Fibroblast of lung (primary cell): ENCODE results near the gene APOC4. TPM values are rescaled to one million over a fixed set of nuclear protein-coding genes. Genes with fewer than 3 reads are reported as not detected.
"Not testable (repeated sequence)": the region's sequence is repeated elsewhere in the genome, so short reads cannot be mapped to it uniquely, and the experiment has no call there.

Source experiments
- DNase-seq, 2 donors: peaks; one replicate each; pipeline versions ENCODE4 v3.0.0 to v3.0.0-alpha.2; 2010; ENCODE audit warnings: low read depth in 2 of 2
- H2AFZ ChIP-seq: 2 replicates; pipeline ENCODE4 v1.5.1; 2012; ENCODE audit warnings: low read length, control low read depth, inconsistent platforms
- H3K27ac ChIP-seq: 2 replicates; pipeline ENCODE4 v1.5.1; 2011; ENCODE audit warnings: low read length, control low read depth; ENCODE audit not compliant: insufficient read depth
- H3K27me3 ChIP-seq: 2 replicates; pipeline ENCODE4 v1.5.1; 2011; ENCODE audit warnings: mild to moderate bottlenecking, low read length; ENCODE audit not compliant: control insufficient read depth, insufficient read depth
- H3K36me3 ChIP-seq: 2 replicates; pipeline ENCODE4 v1.5.1; 2011; ENCODE audit warnings: low read length; ENCODE audit not compliant: control insufficient read depth, insufficient read depth
- H3K4me1 ChIP-seq: 2 replicates; pipeline ENCODE4 v1.5.1; 2011; ENCODE audit warnings: low read length; ENCODE audit not compliant: control insufficient read depth, insufficient read depth; ENCODE audit errors: extremely low read depth
- H3K4me2 ChIP-seq: 2 replicates; pipeline ENCODE4 v1.5.1; 2011; ENCODE audit warnings: low read length, control low read depth; ENCODE audit not compliant: insufficient read depth; ENCODE audit errors: extremely low read depth
- H3K4me3 ChIP-seq, 4 experiments: fragments of 200-600 bp in 1 of 4; sonication (generic) in 1 of 4; replicated peaks in 1 of 4; 2 replicates each; pipeline ENCODE4 v1.5.1; 2011 to 2016; ENCODE audit warnings: low read length in 4 of 4, low read depth in 3 of 4, mild to moderate bottlenecking in 3 of 4, control low read depth in 2 of 4, inconsistent platforms in 1 of 4, mixed read lengths in 1 of 4; ENCODE audit not compliant: insufficient read depth in 1 of 4; ENCODE audit errors: control extremely low read depth in 1 of 4
- H3K79me2 ChIP-seq: 2 replicates; pipeline ENCODE4 v1.5.1; 2012; ENCODE audit warnings: mild to moderate bottlenecking, low read length, inconsistent platforms; ENCODE audit not compliant: control insufficient read depth, insufficient read depth
- H3K9ac ChIP-seq: 2 replicates; pipeline ENCODE4 v1.5.1; 2011; ENCODE audit warnings: mild to moderate bottlenecking, low read length, control low read depth; ENCODE audit not compliant: insufficient read depth
- H3K9me3 ChIP-seq: 2 replicates; pipeline ENCODE4 v1.5.1; 2012; ENCODE audit warnings: low read depth, low read length; ENCODE audit not compliant: control insufficient read depth, insufficient read depth
- H4K20me1 ChIP-seq: 2 replicates; pipeline ENCODE4 v1.5.1; 2011; ENCODE audit warnings: low read length; ENCODE audit not compliant: control insufficient read depth, insufficient read depth; ENCODE audit errors: extremely low read depth
- CTCF ChIP-seq, 2 donors: IDR thresholded peaks in 1 of 2; conservative IDR thresholded peaks in 1 of 2; 1 replicate in 1 of 2; 2 replicates in 1 of 2; pipeline ENCODE4 v1.5.1; 2011 to 2012; ENCODE audit warnings: low read length in 2 of 2, control low read depth in 1 of 2, inconsistent platforms in 1 of 2, low read depth in 1 of 2, mild to moderate bottlenecking in 1 of 2
- EZH2 ChIP-seq: IDR thresholded peaks from 2 replicates; pipeline ENCODE4 v1.5.1; 2012; ENCODE audit warnings: low read length, control low read depth, mild to moderate bottlenecking; ENCODE audit errors: missing control alignments
- polyA plus RNA-seq, 2 donors: library from polyadenylated mRNA; depleted of rRNA in 1 of 2; stranded (reverse) in 1 of 2; unstranded in 1 of 2; fragments of >200 nt; gene quantifications; 2 replicates each; pipeline ENCODE4 v1.2.1, GENCODE V29; 2011 to 2012; ENCODE audit warnings: missing spikeins in 1 of 2
- total RNA-seq: library from RNA; depleted of rRNA; stranded (reverse); fragments of >200 nt; gene quantifications from 2 replicates; pipeline ENCODE4 v1.2.1, GENCODE V29; 2014

The APOC4 gene
- total and polyA plus RNA-seq, 2 donors (not counting 1 experiment from before 2014, with no cell fraction given) = not detected

- Histone ChIP-seq H3K36me3 (no peaks in the 10 kb centered on the region), H2AFZ (no peak overlapping the region), H3K9me3 (no peaks in the 10 kb centered on the region), H3K9ac (no peak overlapping the region), H4K20me1 (no peaks in the 10 kb centered on the region), H3K27me3 (peaks cover 9% of the 10 kb centered on the region), H3K79me2 (no peaks in the 10 kb centered on the region), H3K4me3 (no peak overlapping the region), H3K4me2 (no peak overlapping the region), H3K27ac (no peak overlapping the region), H3K4me1 (peaks cover 6% of the 10 kb centered on the region)
- no peak for TF ChIP-seq EZH2
- TF ChIP-seq CTCF (conservative IDR thresholded peaks at IDR 0.05 in 1 of 2, IDR thresholded peaks at IDR 0.05 in 1 of 2; ENCODE audit: low read depth in 1 of 2, low read length in 2 of 2) = no peak
- no peak for DNase-seq
Measured at GRCh38 chr19:44908074-44908835, 33.8 kb upstream of the APOC4 start.

- Histone ChIP-seq H4K20me1 (no peaks in the 10 kb centered on the region), H3K36me3 (no peaks in the 10 kb centered on the region), H3K79me2 (no peaks in the 10 kb centered on the region), H2AFZ (no peak overlapping the region), H3K4me2 (no peak overlapping the region), H3K9ac (no peak overlapping the region), H3K4me1 (peaks cover 6% of the 10 kb centered on the region), H3K27me3 (peaks cover 9% of the 10 kb centered on the region), H3K4me3 (no peak overlapping the region), H3K27ac (no peak overlapping the region), H3K9me3 (no peaks in the 10 kb centered on the region)
- no peak for DNase-seq
- no peak for TF ChIP-seq EZH2
- TF ChIP-seq CTCF (conservative IDR thresholded peaks at IDR 0.05 in 1 of 2, IDR thresholded peaks at IDR 0.05 in 1 of 2; ENCODE audit: low read depth in 1 of 2, low read length in 2 of 2) = no peak
Measured at GRCh38 chr19:44908836-44909261, 33.2 kb upstream of the APOC4 start.

GRCh38 chr19:44909775-44910174 lies 32.3 kb upstream of the APOC4 start:
- Histone ChIP-seq H3K9ac (no peak overlapping the region), H3K36me3 (no peaks in the 10 kb centered on the region), H4K20me1 (no peaks in the 10 kb centered on the region), H3K27me3 (peaks cover 9% of the 10 kb centered on the region), H3K9me3 (no peaks in the 10 kb centered on the region), H3K4me3 (no peak overlapping the region), H3K79me2 (no peaks in the 10 kb centered on the region), H2AFZ (no peak overlapping the region), H3K27ac (no peak overlapping the region), H3K4me2 (no peak overlapping the region), H3K4me1 (peaks cover 6% of the 10 kb centered on the region)
- TF ChIP-seq EZH2 = no peak
- TF ChIP-seq CTCF (conservative IDR thresholded peaks at IDR 0.05 in 1 of 2, IDR thresholded peaks at IDR 0.05 in 1 of 2; ENCODE audit: low read depth in 1 of 2, low read length in 2 of 2) = no peak
- no peak for DNase-seq

GRCh38 chr19:44911896-44912295 lies 30.1 kb upstream of the APOC4 start:
- H3K4me2 ChIP-seq, H3K79me2 ChIP-seq, H3K9ac ChIP-seq, H3K4me3 ChIP-seq, DNase-seq, H3K4me1 ChIP-seq, H3K36me3 ChIP-seq, H2AFZ ChIP-seq, H4K20me1 ChIP-seq, H3K27ac ChIP-seq, H3K9me3 ChIP-seq, H3K27me3 ChIP-seq: not testable (repeated sequence)
